ENCODE measurements around the gene ATP6V0E2.

ATP6V0E2 gene

DNA sequence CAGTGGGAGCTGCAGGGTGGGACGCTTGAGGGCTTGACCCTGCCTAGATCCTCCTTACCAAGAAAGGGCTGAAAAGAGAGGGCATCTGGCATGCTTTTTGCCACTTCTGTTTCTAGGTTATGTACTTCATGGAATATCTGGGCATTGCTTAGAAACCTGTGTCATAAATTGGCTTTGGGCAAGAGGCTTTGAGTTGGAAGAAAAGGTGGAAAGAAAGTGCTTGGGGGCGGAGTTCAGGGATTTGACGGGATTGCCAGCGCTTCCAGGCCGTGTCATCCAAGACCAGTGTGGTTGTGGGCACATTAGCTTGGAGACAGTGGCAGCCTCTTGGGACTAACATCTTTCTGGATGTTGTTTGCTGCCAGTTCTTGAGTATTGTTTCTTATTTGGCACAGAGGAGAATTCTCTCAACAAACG is 34.8 kb upstream of the ATP6V0E2 start:
- DNase-seq (ENCODE audit: low read depth), result no peak

DNA sequence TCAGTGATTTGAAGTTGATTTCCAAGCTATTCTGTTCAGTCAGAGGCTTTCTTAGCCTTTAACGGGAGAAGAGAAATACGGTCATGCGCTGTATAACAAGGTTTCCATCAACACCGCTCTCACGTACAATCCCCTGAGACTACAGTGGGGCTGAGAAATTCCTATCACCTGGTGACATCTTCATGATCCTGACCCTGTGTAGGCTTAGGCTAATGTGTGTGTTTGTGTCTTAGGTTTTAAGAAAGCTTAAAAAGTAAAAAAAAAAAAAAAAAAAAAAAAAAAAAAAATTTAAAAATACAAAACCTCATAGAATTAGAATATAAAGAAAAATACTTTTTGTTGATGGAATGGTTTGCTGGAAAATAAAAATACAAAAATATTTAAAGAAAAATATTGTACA is 33.8 kb upstream of the ATP6V0E2 start:
- DNase-seq (ENCODE audit: low read depth), result no peak

GRCh38 chr7:149843566-149843965 is 30.2 kb upstream of the ATP6V0E2 start:
- no peak for DNase-seq (ENCODE audit: low read depth)

- no peak for DNase-seq (ENCODE audit: low read depth)
These were observed 29.3 kb upstream of the ATP6V0E2 start for GRCh38 chr7:149844445-149844844.

DNA sequence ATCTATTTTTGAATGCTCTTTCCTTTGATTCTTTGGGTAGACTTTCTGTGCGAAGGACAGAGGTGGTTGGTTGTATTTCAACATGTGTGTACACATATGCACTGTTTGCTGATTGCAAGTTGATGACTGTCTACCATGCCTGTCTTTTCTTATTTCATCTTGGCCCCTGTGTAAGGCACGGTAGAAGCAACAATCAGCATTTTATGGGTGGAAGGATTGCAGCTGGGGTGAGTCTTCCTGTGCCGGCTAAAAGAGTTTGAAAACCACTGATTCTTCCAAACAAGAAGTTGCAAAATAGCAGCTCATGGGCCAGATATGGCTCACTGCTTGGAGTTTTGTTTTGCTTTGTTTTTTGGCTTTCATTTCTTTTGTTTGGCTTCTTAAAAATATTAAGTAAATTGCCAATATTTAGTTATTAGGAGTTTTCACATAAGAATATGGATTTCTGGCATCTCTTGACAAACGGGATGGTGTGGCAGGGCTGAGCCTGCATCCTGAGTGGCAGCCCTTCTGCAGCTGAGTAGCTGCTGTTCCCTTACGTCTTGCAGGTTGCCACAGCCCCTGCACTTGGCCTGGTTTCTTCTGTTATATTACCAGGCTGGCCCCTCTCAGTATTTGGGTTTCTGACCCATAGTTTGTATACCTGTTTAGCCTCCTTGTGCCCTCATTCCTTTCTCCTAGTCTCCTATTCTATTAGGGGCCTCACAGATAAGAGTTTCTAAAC is 28.4 kb upstream of the ATP6V0E2 start:
- DNase-seq (ENCODE audit: low read depth), result no peak

GRCh38 chr7:149846021-149846420 is 27.7 kb upstream of the ATP6V0E2 start:
- DNase-seq (ENCODE audit: low read depth), result no peak

GRCh38 chr7:149846436-149847046 is 27.2 kb upstream of the ATP6V0E2 start:
- DNase-seq (ENCODE audit: low read depth), result no peak

DNA sequence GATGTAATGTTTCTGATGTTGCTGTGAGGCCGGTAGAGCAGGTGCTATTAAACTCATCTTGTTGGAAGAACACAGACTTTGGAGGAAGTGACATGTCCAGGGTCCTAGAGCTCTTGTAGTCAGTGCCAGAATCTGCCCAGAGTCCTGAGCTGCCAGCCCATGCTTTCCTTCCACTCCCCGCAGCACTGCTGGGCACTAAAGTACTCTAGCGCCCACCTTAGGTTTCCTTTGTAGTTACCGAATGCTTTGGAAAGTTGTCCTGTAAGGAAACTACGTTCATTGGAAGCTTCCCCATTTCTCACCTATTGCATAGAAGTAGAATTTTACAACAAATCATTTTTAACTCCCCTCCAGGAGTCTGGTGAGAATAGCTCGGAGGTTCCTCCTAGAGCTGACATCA is 24.6 kb upstream of the ATP6V0E2 start:
- DNase-seq (ENCODE audit: low read depth), result no peak

DNA sequence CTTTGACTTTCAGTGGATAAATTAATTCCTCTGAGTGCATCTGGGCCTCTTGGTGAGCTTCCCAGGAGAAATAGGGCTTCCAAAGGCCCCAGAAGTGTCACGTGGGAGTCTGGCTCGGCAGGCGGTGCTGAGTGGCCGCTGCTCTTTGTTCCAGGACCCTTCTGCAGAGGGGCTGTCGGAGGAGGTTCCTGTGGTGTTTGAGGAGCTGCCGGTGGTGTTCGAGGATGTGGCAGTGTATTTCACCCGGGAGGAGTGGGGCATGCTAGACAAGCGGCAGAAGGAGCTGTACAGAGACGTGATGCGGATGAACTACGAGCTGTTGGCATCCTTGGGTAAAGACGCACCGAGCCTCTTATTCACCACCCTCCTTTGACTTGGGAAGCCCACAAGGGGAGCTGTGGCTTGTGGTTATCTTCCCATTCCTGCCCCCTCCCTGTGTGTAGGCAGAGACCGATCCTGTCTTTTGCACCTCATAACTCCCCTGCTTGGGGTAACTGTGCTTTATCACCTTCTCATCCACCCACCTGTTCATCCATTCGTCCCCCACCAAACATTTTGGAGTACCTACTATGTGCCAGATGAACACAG is 23.7 kb upstream of the ATP6V0E2 start:
- DNase-seq (ENCODE audit: low read depth), result no peak

DNA sequence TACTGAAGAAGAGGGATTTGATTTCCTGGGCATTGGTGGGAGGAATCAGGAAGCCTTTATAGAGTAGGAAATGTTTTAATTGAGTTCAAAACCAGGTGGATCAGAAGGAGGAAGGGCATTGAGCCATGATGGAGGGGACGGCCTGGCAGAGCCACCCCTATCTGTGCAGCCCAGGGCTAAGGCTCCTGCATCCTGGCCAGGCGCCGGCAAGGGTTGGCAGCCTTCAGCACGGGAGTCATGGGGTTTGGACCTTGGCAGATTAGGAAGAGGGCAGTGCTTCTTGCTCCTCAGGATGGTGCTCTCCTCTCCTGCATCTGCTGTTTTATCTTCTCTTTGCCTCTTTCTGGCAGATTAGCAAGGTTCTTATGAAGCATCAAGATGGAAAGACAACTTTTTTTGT is 23.1 kb upstream of the ATP6V0E2 start:
- no peak for DNase-seq (ENCODE audit: low read depth)

GRCh38 chr7:149851449-149851848 is 22.3 kb upstream of the ATP6V0E2 start:
- no peak for DNase-seq (ENCODE audit: low read depth)

DNA sequence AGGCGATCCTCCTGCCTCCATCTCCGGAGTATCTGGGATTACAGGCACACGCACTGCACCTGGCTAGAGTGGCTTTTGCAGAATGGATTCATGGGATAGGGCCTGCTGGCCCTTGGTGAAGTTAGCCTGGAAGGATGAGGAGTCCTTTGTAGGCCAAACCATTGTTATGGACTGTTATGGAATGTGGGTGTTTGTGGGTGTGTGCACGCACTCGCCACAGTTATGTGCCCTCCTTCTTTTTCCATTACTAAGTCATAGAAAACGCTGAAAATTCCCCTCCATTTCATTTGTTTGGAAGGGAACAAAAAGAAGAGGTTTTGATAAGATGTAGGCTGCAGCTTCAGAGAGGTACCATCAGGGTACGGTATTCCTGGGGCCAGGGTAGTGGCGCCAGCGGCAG is 20.6 kb upstream of the ATP6V0E2 start:
- DNase-seq (ENCODE audit: low read depth), result no peak

DNA sequence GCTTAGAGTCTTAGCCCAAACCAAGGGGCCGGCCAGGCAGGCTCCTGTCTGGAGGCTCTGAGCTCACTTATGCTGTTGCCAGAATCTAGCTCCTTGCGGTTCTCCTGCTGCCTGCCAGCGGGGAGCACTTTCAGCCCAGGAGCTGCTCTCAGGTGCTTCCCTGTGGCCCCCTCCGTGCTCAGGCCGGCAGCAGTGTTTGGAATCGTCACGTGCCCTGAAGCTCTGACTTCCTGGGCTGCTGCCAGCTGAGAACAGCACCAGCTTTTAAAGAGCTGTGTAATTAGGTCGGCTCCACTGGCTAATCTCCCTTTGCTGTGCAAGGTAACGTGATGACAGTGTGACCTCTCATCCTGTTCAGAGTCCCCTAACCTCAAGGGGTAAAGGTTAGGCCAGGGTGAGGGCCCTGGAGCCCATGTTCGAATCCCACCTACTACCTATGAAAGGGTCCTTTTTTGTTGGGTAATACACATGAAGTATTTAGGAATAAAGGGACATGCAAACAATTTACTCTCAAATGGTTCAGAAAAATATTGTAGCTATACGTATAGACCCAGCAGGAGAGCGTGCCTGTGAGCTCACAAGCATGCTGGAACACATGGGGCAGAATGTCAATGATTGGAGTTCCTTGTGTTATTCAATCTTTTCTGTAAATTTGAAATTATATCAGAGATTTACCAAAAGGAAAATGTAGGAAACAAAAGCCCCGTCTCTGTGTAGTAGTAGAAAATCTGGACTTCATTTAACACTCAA is 19.0 kb upstream of the ATP6V0E2 start:
- no peak for DNase-seq (ENCODE audit: low read depth)

GRCh38 chr7:149855361-149856305 is 18.1 kb upstream of the ATP6V0E2 start:
- DNase-seq (ENCODE audit: low read depth), result no peak

DNA sequence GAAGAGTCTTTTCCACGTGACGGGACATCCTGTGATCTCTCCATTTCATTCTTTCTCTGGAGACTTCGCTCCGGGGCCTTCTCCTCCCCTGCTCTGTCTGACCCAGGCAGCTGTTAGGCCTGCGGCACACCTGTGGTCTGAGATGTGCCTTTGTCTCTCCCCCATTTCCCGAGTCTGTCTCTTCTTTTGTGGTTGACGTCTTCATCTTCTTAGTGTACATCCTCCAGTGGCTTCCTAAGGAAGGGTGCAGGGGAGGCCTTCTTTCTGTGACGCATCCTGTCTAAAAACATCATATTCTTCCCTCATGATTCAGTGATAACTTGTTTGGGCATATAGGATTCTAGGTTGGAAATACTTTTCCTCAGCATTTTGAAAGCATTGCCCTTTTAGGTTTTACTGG is 17.2 kb upstream of the ATP6V0E2 start:
- DNase-seq (ENCODE audit: low read depth), result no peak

GRCh38 chr7:149859369-149859768 is 14.4 kb upstream of the ATP6V0E2 start:
- no peak for DNase-seq (ENCODE audit: low read depth)

DNA sequence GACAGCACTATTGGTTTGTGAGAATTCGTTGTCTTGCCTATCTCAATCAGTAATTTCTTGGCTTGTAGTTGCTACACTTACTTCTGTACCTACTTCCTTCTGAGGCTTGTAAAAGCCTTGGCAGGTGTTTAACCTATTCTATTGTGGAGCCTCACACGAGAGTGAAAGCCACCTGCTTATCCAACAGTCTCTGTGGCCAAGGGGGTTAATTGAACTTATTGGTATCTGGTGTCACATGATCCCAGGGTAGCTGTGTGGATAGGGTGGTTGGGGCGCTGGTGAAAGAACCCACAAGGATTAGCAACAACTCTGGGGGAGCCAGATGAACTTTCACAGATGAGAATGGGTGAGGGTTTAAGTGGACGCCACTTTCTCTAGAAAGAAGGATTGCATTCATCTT is 13.9 kb upstream of the ATP6V0E2 start:
- no peak for DNase-seq (ENCODE audit: low read depth)

DNA sequence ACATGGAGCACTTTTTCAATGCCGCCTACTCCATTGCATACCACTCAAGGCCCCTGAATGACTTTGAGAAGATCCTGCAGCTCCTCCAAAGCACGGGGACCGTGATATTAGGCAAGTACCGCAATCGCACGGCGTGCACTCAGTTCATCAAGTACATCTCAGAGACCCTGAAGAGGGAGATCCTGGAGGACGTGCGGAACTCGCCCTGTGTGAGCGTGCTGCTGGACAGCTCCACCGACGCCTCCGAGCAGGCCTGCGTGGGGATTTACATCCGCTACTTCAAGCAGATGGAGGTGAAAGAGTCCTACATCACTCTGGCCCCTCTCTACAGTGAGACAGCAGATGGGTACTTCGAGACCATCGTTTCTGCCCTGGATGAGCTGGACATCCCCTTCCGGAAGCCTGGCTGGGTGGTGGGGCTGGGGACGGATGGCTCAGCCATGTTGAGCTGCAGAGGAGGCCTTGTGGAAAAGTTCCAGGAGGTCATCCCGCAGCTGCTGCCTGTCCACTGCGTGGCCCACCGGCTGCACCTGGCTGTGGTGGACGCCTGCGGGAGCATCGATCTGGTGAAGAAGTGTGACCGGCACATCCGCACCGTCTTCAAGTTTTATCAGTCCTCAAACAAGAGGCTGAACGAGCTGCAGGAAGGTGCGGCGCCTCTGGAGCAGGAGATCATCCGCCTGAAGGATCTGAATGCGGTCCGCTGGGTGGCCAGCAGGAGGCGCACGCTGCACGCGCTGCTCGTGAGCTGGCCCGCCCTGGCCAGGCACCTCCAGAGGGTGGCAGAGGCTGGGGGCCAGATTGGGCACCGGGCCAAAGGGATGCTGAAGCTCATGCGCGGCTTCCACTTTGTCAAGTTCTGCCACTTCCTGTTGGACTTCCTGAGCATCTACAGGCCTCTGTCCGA is 12.7 kb upstream of the ATP6V0E2 start:
- DNase-seq (ENCODE audit: low read depth), result no peak

DNA sequence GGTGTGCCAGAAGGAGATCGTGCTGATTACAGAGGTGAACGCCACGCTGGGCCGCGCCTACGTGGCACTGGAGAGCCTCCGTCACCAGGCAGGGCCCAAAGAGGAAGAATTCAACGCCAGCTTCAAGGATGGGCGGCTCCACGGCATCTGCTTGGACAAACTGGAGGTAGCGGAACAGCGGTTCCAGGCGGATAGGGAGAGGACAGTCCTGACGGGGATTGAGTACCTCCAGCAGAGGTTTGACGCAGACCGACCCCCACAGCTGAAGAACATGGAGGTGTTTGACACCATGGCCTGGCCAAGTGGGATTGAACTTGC is 12.1 kb upstream of the ATP6V0E2 start:
- no peak for DNase-seq (ENCODE audit: low read depth)

GRCh38 chr7:149862156-149862555 is 11.6 kb upstream of the ATP6V0E2 start:
- DNase-seq (ENCODE audit: low read depth), result no peak

GRCh38 chr7:149863500-149863899 is 10.3 kb upstream of the ATP6V0E2 start:
- no peak for DNase-seq (ENCODE audit: low read depth)
